GM19463 (cell line): ENCODE measurements around the gene CTNNAL1.

ENCODE experiments used
- ATAC-seq: cut with Tn5 transposase; IDR thresholded peaks from one replicate; pipeline ENCODE4 v1.9.1; 2021; ENCODE audit warnings: mild to moderate bottlenecking, moderate library complexity; ENCODE audit not compliant: unreplicated experiment

Gene CTNNAL1

DNA sequence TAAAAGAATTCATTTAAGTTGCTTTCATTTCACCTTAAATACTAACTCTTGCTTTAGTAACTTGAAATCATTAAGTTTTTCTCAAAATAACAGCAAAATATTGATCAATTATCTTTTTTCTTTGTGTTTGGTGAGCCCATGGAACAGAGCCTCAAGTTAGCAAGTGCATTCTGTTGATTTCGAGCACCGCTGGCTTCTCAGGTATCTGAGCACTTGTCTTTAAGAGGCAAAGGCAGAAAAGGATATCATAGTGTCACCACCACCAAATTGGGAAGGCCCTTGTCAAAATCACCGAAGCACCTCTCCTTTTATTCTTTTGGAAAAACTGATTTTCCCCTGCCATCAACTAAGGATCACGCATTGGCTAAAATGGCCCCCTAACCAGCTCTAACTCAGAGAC lies 17.1 kb upstream of the CTNNAL1 start:
- ATAC-seq: no peak

DNA sequence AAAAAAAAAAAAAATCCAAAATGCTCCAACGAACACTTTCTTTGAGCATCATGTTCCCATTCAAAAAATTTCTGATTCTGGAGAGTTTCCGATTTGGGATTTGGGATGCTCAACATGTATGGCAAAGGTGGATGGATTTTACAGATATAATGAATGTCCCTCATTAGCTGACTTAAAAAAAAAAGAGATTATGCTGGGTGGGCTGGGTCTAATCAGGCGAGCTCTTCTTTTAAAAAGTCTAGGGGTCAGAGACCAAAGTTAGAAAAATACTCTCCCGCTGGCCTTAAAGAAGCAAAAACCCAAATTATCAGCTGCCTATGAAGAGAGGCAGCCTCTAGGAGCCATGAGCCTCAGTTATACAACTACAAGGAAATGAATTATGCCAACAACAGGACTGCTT lies 15.2 kb upstream of the CTNNAL1 start:
- no peak for ATAC-seq

GRCh38 chr9:109027176-109027575 lies 13.9 kb upstream of the CTNNAL1 start:
- no peak for ATAC-seq

- ATAC-seq: no peak
Measured at GRCh38 chr9:109026306-109026705, 13.0 kb upstream of the CTNNAL1 start.

GRCh38 chr9:109022873-109023272 lies 9.6 kb upstream of the CTNNAL1 start:
- no peak for ATAC-seq

DNA sequence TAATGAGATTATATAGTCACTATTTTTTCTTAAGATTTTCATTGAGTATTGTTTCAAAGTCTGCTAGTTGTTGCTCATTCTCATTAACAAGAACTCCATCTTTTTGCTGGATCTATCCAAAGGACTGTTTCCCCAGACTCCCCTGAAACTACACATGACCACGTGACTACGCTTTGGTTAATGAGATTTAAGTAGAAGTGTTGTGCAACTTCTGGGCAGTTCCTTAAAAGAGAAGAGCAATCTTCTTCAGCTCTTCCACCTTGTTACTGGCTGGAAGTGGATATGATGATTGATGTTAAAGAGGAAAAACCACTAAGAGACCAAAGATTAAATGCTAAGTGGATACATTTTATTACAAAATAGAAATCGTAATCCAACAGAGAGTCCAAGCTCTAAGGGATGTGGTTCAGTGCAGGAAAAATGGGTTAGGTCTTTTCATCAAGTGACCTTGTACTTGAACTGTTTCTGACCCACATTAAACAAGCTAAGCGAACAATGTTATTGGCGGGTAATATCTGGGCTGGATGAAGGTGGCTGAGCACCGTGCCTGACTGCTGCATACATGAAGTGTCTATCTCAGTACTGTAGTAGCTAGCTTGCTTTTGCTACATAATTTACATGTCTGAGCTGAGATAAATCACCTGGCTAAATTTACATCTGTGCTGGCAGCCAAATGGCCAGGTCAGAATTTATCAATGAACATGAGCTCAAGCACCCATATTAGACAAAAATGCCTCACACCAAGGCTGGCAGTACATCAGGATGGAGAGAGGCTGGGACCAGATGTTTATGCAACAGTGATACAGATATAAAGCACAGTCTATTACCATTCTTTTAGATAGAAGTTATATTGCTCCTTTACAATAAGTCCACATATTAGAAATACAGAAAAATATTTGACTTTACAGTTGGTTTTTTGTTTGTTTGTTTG lies 7.5 kb upstream of the CTNNAL1 start:
- ATAC-seq: no peak

DNA sequence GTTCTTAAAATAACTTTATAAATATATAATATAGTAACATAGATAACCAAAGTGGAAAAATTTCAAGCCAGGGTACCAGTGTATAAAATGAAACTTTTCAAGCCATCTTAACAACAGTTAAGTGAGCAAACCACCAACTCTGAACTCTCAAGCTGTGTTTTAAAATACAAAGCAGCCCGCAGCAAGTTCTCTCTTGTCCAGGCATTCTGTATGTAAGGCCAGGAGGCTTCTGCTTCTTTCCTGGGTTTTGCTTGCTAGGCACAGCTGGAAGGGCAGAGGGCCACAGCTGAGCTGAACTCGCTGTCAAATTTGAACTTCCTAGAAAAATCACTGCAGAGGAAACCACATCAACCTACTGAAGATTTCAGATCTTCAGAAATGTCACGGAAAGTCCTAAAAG lies 6.8 kb upstream of the CTNNAL1 start:
- no peak for ATAC-seq

DNA sequence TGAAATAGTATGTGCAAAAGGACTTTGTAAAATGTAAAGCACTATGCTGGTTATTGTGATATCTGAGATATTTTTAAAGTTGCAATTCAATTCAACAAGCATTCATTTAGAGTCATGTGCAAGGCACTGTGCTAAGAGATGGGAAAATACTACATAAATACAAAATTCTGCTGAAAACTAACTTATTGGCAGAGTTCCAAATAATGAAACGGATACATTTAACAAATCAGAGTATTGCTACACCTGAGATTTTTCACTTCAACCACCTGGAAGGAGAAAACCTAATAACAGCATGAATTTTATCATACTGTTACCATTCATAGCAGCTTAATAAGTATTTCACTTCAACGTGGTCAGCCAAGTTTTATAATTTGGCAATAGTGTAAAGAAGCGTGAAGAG lies 6.1 kb upstream of the CTNNAL1 start:
- ATAC-seq: no peak

DNA sequence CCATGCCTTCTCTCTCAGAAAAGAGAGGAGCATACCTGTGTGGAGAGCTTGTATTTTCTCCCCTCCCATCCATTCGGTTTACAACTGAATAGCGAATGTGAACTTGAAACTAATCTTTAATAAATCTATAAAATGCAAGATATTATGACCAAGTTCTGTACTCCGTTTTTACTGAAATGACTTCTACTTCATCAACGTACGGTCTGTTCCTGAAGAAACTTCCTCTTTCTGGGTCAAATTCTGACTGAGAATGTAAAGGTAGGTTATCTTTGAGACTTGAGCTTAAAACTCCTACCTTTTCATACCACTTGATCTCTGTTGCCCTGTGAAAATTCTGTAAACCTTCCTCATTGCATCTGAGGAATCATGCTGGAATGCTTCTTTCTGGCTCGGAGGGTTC lies 4.2 kb upstream of the CTNNAL1 start:
- peak; percentile 33 for ATAC-seq

GRCh38 chr9:109017061-109017460 lies 3.8 kb upstream of the CTNNAL1 start:
- no peak for ATAC-seq

DNA sequence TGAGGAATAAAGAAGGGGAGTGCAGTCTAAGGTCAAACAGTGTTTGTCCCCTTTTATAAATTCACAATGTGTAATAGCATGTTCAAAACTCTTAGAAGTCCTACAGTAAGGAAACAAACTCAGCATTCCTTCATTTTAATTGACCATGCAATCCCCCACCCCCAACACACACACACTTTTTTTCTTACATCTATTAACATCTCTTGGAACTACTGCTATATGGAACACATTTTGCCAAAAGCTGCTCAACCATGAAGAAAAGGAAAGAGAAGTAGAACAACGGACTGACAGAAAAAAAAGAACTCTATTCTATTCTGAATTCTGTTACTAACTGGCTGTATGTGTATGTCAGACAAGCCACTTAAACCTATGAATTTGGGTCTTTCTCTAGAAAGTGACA lies 2.8 kb upstream of the CTNNAL1 start:
- no peak for ATAC-seq

DNA sequence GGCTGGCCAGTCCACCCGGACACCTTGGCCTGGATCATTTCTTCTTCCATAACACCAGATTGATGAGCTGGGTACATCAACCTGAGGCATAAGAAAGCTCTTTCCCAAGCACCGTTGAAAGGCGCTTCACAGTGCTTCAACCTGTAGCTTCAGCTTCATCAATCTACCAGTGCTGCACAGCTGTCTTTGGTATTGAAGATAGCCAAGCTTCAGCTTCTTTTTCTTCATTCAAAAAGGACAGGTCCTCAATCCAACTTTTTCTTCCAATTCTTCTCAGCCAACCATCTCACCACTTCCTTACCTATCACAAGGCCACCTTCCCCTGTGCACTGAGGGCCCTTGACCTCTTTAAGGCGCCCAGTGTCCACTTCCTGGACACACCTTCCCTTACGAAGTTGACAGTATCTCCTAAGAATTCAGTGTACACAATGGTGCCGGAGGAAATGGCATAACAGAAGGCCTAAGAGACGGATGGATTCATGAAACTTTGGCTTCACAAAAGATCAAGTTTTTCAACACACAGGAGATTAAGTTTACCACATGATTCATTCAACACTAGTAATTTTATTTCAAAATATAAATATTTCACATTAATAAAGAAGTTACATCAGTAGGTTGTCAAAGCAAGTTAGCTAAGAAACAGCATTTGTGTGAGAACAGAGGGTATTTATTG lies 1.4 kb upstream of the CTNNAL1 start:
- ATAC-seq: no peak

DNA sequence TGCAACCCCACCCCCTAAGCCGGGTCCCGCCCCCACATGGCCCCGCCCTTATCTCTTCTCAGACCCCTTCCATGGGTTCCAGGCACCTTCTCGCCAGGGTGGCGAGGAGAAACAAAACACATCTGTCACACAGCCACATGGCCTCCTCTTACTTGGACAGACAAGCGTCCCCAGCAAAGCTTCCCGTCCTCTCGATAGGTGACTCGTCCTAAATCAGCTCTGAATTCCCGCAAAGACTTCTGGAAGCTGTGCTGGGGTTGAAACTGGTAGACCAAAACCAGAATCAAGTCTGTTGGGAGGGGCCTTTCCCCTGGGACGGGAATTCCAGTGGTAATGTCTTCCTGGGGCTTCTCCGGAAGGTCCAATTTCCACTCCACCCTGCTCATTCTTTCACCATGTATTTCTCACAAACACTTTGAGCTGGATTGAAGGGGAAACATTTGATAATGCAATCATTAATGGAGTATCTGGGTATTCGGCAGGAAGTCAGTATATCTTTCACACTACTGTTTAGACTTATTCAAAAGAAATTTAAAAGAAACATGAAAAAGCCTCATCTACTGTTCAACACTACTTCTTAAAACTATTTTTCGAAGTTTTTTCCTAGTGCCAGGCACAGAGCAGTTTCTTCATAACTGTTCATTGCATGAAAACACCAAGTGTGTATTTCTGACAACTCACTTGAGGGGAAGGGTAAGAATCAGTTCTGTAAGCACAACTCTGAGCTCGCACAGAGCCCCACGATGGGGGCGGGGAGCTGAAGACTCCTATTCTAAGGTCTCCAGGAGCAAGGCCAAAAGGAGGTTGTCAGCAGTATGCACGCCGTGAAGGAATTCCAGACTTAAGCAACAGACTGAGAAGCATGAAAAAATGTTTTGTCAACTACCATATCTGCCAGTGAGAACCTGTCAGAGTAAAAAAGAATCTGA lies 644 bp upstream of the CTNNAL1 start:
- ATAC-seq: no peak

GRCh38 chr9:109012009-109012875 lies 1.1 kb downstream of the CTNNAL1 start:
- peak; percentile 30 for ATAC-seq

- ATAC-seq: no peak
Measured at GRCh38 chr9:109011231-109011671, 2.0 kb downstream of the CTNNAL1 start.

- peak; percentile 23 for ATAC-seq
Measured at GRCh38 chr9:109010746-109011145, 2.6 kb downstream of the CTNNAL1 start.

GRCh38 chr9:109005678-109006077 lies 7.6 kb downstream of the CTNNAL1 start:
- no peak for ATAC-seq

- ATAC-seq: no peak
Measured at GRCh38 chr9:109003116-109003515, 10.2 kb downstream of the CTNNAL1 start.

- no peak for ATAC-seq
Measured at GRCh38 chr9:109002141-109002540, 11.2 kb downstream of the CTNNAL1 start.

GRCh38 chr9:109001275-109001676 lies 12.0 kb downstream of the CTNNAL1 start:
- ATAC-seq: no peak
